Adrenal gland (tissue), 12 donors: ENCODE results near the gene FAM78A. TPM values are rescaled to one million over a fixed set of nuclear protein-coding genes. Genes with fewer than 3 reads are reported as not detected.

ENCODE experiments used
- DNase-seq, 7 donors: peaks; one replicate each; pipeline ENCODE4 v3.0.0-alpha.2; 2019 to 2020
- H3K27ac ChIP-seq, 5 donors: fragments of 200-600 bp; sonication (generic) in 4 of 5; 1 replicate in 3 of 5; 2 replicates in 2 of 5; pipeline versions ENCODE4 v1.5.1 to v1.8.0; 2016 to 2020; ENCODE audit warnings: mild to moderate bottlenecking in 1 of 5
- H3K27me3 ChIP-seq: fragments of 200-600 bp; 2 replicates; pipeline ENCODE4 v1.8.0; 2021
- H3K36me3 ChIP-seq, 2 donors: fragments of 200-600 bp; replicated peaks in 1 of 2; 1 replicate in 1 of 2; 2 replicates in 1 of 2; pipeline versions ENCODE4 v1.5.1 to v1.8.0; 2018 to 2022
- H3K4me1 ChIP-seq, 2 donors: fragments of 200-600 bp; replicated peaks in 1 of 2; 1 replicate in 1 of 2; 2 replicates in 1 of 2; pipeline versions ENCODE4 v1.5.1 to v1.8.0; 2018 to 2021
- H3K4me3 ChIP-seq, 4 donors: fragments of 200-600 bp; sonication (generic) in 3 of 4; one replicate each; pipeline ENCODE4 v1.5.1; 2016 to 2018
- H3K9me3 ChIP-seq, 3 donors: fragments of 200-600 bp; sonication (generic) in 1 of 3; replicated peaks in 1 of 3; 1 replicate in 2 of 3; 2 replicates in 1 of 3; pipeline versions ENCODE4 v1.5.1 to v1.8.0; 2016 to 2021
- POLR2A ChIP-seq, 2 donors: fragments of 450-650 bp; IDR thresholded peaks; one replicate each; pipeline ENCODE4 v1.6.1; 2017; ENCODE audit warnings: antibody characterized with exemption in 2 of 2, mild to moderate bottlenecking in 2 of 2, moderate library complexity in 1 of 2
- WGBS, 4 donors: extraction: QIAGEN DNeasy Blood & Tissue Kit in 2 of 4; methylation state at CpG; one replicate each; pipeline versions ENCODE4 v1.1.5 to v1.1.7; 2013 to 2017; 5-methylcytosine and 5-hydroxymethylcytosine counted together
- intact Hi-C, 2 donors: fragments of 100-400 bp; cut with DNase I; formaldehyde crosslinking; loops; one replicate each; pipeline versions ENCODE4 v1.14.1 to v1.15.0; 2022 to 2023
- polyA plus RNA-seq, 3 donors: library from polyadenylated mRNA; stranded (reverse); fragments of 200-250 nt in 2 of 3; fragments of 350-450 nt in 1 of 3; fragmentation: Illumina TruSeq in 1 of 3; extraction: RNeasy Lipid Tissue Mini Kit (QIAGEN cat#74804) in 1 of 3; gene quantifications; one replicate each; pipeline ENCODE4 v1.2.3, GENCODE V29; 2013 to 2014
- total RNA-seq, 9 donors: library from RNA; depleted of rRNA in 4 of 9; stranded (reverse); fragments of >200 nt in 4 of 9; fragments of 120-200 nt in 1 of 9; fragmentation: NEBNext Ultra II Directional in 1 of 9; extraction: Animal tissue kit (Norgen Biotek cat#: 25700) in 1 of 9; gene quantifications; one replicate each; pipeline versions ENCODE4 v1.1.0 to v1.2.4, GENCODE V29; 2013 to 2023
- TF ChIP-seq, protein P1 (sequence below), 6 experiments: fragments of 450-650 bp in 4 of 6; fragments of 200-600 bp in 2 of 6; sonication (generic) in 1 of 6; IDR thresholded peaks; 1 replicate in 5 of 6; 2 replicates in 1 of 6; pipeline versions ENCODE4 v1.5.1 to v1.8.0; 2016 to 2021; ENCODE audit warnings: antibody characterized with exemption in 6 of 6, mild to moderate bottlenecking in 2 of 6, moderate library complexity in 1 of 6
- donor health status: healthy with polysubstance abuse.
- donor health status: Bipolar disorder and iron deficiency.
- donor health status: DM: yes; HTN: yes; CAD: no.
- donor health status: DM: no; HTN: no; CAD: no.
- donor health status: DM: no; HTN: no; CAD: no.
- donor health status: DM: yes; HTN: yes; CAD: no.

The FAM78A gene
- total and polyA plus RNA-seq, 12 donors = 1.1 to 11.7 (median 6.5) TPM

DNA sequence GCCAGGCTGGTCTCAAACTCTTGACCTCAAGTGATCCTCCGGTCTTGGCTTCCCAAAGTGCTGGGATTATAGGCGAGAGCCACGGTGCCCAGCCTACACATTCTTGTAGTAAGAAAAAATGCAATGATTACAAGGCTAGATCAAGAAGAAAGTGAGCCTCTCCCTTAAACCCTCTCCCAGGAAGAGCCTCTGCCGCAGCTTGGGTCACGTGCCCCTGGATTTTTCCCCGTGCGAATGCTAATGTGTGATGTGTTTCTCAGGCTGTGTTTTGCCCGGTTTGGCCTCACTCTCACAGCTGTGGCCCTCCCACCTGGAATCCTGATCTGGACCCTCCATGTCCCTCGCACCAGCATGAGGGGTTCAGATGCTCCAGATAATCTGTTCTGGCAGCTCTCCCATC is 20.1 kb upstream of the FAM78A start:
- 86 to 93% (median 88%) methylated on average over 8 to 9 of the region's 9 CpGs for WGBS, 4 donors
- intact Hi-C loops = no loop called here
- TF ChIP-seq, protein P1, sequence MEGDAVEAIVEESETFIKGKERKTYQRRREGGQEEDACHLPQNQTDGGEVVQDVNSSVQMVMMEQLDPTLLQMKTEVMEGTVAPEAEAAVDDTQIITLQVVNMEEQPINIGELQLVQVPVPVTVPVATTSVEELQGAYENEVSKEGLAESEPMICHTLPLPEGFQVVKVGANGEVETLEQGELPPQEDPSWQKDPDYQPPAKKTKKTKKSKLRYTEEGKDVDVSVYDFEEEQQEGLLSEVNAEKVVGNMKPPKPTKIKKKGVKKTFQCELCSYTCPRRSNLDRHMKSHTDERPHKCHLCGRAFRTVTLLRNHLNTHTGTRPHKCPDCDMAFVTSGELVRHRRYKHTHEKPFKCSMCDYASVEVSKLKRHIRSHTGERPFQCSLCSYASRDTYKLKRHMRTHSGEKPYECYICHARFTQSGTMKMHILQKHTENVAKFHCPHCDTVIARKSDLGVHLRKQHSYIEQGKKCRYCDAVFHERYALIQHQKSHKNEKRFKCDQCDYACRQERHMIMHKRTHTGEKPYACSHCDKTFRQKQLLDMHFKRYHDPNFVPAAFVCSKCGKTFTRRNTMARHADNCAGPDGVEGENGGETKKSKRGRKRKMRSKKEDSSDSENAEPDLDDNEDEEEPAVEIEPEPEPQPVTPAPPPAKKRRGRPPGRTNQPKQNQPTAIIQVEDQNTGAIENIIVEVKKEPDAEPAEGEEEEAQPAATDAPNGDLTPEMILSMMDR (IDR thresholded peaks at IDR 0.05) = no peak
- TF ChIP-seq POLR2A (IDR thresholded peaks at IDR 0.05) = no peak

DNA sequence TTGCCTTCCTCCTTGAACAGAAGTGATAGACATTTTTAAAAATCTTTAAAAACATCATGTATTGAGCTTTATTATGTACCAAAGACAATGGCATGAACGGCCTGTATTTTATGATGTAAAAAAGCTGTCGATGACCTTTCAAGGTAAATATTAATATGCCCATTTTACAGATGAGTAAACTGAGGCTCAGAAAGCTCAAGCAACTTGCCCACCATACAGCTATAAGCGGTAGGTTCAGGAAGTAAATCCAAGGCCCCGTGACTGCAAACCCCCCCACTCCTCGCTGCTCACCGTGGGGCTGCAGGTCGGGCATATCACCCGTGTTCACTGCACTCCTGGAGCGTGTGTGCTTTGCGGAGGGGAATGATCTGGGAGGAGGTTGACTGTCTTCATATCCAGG is 16.6 kb upstream of the FAM78A start:
- DNase-seq = no peak
- Histone ChIP-seq H3K36me3 (no peaks in the 10 kb centered on the region), H3K27me3 (no peaks in the 10 kb centered on the region), H3K27ac (no peak overlapping the region), H3K9me3 (no peaks in the 10 kb centered on the region), H3K4me3 (no peak overlapping the region), H3K4me1 (peaks cover 6 to 13% of the 10 kb centered on the region in 2 donors)
- intact Hi-C loops = no loop called here
- TF ChIP-seq POLR2A (IDR thresholded peaks at IDR 0.05) = no peak
- TF ChIP-seq, protein P1 (IDR thresholded peaks at IDR 0.05) = no peak
- 93 to 100% (median 93%) methylated on average over 3 to 10 of the region's 10 CpGs for WGBS, 4 donors

More for the DNA sequence above, 20.1 kb upstream of the FAM78A start:
- H3K36me3 ChIP-seq = no peaks in the 10 kb centered on the region
- no peak for DNase-seq
- H3K27ac ChIP-seq = no peak overlapping the region
- no peaks in the 10 kb centered on the region for H3K9me3 ChIP-seq
- no peaks in the 10 kb centered on the region for H3K4me1 ChIP-seq
- no peaks in the 10 kb centered on the region for H3K27me3 ChIP-seq
- no peak overlapping the region for H3K4me3 ChIP-seq

DNA sequence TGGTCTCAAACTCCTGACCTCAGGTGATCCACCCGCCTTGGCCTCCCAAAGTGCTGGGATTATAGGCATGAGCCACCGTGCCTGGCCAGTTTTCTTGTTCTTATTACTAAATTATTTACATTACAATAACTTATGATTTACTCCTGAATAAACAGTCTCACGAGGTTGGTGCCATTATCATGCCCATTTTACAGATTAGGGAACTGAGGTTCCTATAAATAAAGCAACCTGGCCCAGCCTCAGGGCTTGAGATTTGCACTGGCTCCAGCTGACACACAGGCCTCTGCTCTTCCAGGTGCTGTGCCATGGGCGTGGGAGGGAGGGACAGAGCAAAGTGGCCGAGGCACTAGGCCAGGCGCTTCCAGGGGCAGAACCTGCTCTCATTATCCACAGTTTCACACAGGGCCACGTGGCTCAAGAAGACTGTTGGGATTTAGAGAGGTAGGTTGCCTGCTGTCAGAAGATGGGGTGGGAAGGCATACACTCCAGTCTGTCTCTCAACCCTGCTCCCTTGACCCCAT is 15.5 kb upstream of the FAM78A start:
- 84 to 90% (median 87%) methylated on average over 7 of the region's 7 CpGs for WGBS, 4 donors
- intact Hi-C loops = no loop called here
- TF ChIP-seq, protein P1 (IDR thresholded peaks at IDR 0.05) = no peak
- TF ChIP-seq POLR2A (IDR thresholded peaks at IDR 0.05) = no peak
- Histone ChIP-seq H3K4me3 (no peak overlapping the region), H3K36me3 (no peaks in the 10 kb centered on the region), H3K4me1 (peaks cover 6 to 13% of the 10 kb centered on the region in 2 donors), H3K27ac (no peak overlapping the region), H3K27me3 (no peaks in the 10 kb centered on the region), H3K9me3 (no peaks in the 10 kb centered on the region)
- no peak for DNase-seq

DNA sequence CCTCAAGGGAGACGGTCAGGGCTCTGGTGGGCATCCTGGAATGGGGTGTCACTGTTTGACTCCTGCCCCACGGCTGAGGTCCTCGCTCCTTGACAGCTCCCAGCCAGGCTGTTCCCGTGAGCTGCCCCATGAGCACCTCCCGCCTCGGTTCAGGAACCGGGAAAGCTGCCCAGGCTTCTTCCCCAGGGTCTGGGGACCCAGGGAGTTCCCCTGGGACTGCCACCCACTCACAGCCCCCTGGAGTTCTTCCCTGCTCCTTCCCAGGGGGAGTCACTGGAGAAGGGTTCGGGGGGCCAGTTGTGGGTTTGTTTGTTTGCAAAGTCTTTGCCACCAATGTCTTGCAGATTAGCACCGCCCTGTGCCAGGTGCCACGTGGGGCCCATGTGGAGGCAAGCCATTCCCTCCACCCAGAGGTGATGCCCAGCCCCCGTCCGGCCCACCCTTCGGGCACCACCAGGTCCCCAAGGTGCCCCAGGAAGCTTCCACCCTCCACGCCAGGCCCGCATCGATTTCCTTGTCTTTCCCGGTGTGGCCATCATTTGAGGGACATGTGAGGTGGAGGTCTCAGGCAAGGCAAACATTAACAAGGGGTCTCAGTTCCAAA is 14.6 kb upstream of the FAM78A start:
- TF ChIP-seq POLR2A (IDR thresholded peaks at IDR 0.05) = no peak
- TF ChIP-seq, protein P1 (IDR thresholded peaks at IDR 0.05) = no peak
- Histone ChIP-seq H3K9me3 (no peaks in the 10 kb centered on the region), H3K4me1 (peaks cover 6 to 13% of the 10 kb centered on the region in 2 donors), H3K27me3 (no peaks in the 10 kb centered on the region), H3K36me3 (no peaks in the 10 kb centered on the region), H3K4me3 (peak overlapping the region in 1 of 4 donors; percentile 61), H3K27ac (no peak overlapping the region)
- intact Hi-C loops = no loop called here
- WGBS, 4 donors = 84 to 88% (median 86%) methylated on average over 9 to 17 of the region's 17 CpGs
- DNase-seq = no peak
